Measurements from ENCODE around the gene HCN4. TPM values are rescaled to one million over a fixed set of nuclear protein-coding genes. Genes with fewer than 3 reads are reported as not detected.
"Not testable (repeated sequence)": the region's sequence is repeated elsewhere in the genome, so short reads cannot be mapped to it uniquely, and the experiment has no call there.

HCN4 gene
- total RNA-seq, 1 donor, result under 0.01 TPM

DNA sequence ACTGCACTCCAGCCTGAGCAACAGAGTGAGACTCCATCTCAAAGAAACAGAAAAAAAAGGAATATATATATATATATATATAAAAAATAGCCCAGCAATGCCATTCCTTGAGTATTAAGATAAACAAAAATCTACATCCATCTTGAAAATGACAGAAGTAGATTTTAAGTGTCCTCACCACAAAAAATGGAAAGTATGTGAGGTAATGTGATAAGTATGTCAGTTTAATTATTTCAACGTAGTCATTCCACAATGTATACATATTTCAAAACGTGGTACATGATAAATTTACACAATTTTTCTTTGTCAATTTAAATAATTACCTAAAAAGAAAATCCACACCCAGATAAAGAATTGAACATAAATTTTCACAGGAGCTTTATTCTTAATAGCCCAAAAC, 54.9 kb downstream of the HCN4 start:
- Histone ChIP-seq H3K27me3 (ENCODE audit: insufficient read depth, low read length) (no peaks in the 10 kb centered on the region), H3K9me3 (ENCODE audit: low read depth, low read length) (no peaks in the 10 kb centered on the region), H3K4me1 (ENCODE audit: insufficient read depth, low read length) (no peaks in the 10 kb centered on the region), H3K4me3 (ENCODE audit: low read length) (no peak overlapping the region)

GRCh38 chr15:73308305-73308704, 60.5 kb downstream of the HCN4 start:
- H3K27me3 ChIP-seq (ENCODE audit: insufficient read depth, low read length), result no peaks in the 10 kb centered on the region
- H3K9me3 ChIP-seq (ENCODE audit: low read depth, low read length), result no peaks in the 10 kb centered on the region
- H3K4me3 ChIP-seq (ENCODE audit: low read length), result no peak overlapping the region
- H3K4me1 ChIP-seq (ENCODE audit: insufficient read depth, low read length), result peaks cover 20% of the 10 kb centered on the region

- Histone ChIP-seq H3K27me3 (ENCODE audit: insufficient read depth, low read length) (no peaks in the 10 kb centered on the region), H3K4me1 (ENCODE audit: insufficient read depth, low read length) (peaks cover 27% of the 10 kb centered on the region), H3K9me3 (ENCODE audit: low read depth, low read length) (no peaks in the 10 kb centered on the region), H3K4me3 (ENCODE audit: low read length) (no peak overlapping the region)
Observed at GRCh38 chr15:73305331-73306211, 63.2 kb downstream of the HCN4 start.

- H3K4me3 ChIP-seq (ENCODE audit: low read length), result no peak overlapping the region
- peaks cover 32% of the 10 kb centered on the region for H3K4me1 ChIP-seq (ENCODE audit: insufficient read depth, low read length)
- no peaks in the 10 kb centered on the region for H3K9me3 ChIP-seq (ENCODE audit: low read depth, low read length)
- H3K27me3 ChIP-seq (ENCODE audit: insufficient read depth, low read length), result no peaks in the 10 kb centered on the region
Observed at GRCh38 chr15:73303636-73304035, 65.1 kb downstream of the HCN4 start.

- peaks cover 61% of the 10 kb centered on the region for H3K4me1 ChIP-seq (ENCODE audit: insufficient read depth, low read length)
- H3K9me3 ChIP-seq (ENCODE audit: low read depth, low read length); H3K4me3 ChIP-seq (ENCODE audit: low read length); H3K27me3 ChIP-seq (ENCODE audit: insufficient read depth, low read length): not testable (repeated sequence)
Observed at GRCh38 chr15:73300286-73300685, 68.5 kb downstream of the HCN4 start.

DNA sequence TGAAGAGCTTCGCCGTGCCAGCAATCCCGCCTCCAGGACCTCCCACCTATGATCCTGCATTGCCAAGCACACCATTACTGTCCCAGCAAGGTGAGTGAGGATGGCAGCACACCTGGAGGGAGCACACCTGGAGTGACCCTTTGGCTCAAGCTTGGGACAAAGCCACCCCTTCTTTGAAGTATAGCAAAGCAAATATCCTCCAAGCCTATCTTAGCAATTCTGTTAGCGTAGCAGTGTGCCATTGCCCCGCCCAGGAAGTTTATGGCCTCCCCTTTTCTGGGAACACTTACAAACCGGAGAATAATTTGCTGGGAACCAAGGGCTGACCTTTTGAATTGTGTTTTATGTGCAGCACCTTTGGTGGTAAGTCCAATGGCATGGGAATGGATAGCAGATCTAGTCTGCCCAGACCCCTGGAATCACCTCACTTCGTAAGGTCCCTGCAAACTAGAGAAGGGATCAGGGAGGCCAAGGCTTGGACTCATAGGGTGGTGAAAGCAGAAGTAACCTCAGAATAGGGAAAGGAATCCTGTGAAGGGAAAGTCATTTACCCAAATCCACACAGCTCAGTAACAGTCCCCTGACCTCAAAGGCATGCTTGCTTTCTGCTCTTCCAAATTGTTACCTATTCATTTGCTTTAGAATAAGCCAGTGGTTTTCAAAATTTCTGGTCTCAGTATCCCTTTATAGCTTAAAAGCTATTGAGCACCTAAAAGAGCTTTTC, 70.1 kb downstream of the HCN4 start:
- Histone ChIP-seq H3K4me3 (ENCODE audit: low read length) (no peak overlapping the region), H3K27me3 (ENCODE audit: insufficient read depth, low read length) (no peaks in the 10 kb centered on the region), H3K4me1 (ENCODE audit: insufficient read depth, low read length) (peaks cover 56% of the 10 kb centered on the region), H3K9me3 (ENCODE audit: low read depth, low read length) (no peaks in the 10 kb centered on the region)

DNA sequence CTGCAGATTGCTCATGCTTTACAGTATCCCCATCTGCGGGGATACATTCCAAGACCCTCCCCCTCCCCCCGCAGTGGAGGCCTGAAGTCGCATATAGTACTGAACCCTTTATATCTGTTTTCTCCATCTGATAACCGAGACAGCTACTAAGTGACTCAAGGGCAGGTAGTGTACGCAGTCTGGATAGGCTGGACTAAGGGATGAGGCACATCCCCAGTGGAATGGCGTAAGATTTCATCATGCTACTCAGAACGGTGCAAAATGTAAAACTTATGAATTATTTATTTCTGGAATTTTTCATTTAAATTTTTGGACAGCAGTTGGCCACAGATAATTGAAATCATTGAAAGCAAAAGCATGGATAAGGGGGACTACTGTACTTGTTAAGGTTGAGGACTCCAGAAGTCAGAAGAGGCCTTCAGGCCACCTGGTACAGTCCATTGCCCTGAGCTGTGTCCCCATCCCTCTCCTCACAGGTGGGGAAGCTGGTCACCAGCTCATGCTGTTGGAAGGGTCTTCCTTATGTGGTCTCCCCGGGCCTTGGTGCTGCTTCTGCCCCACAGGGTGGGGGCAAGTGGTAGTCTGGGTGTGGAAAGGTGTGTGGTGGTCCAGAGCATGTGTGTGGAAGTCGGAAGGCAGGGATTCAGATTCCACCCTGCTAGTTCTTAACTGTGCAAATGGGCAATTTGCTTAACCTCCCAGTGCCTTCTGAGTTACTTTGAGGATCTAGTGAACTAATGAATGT, 72.0 kb downstream of the HCN4 start:
- Histone ChIP-seq H3K27me3 (ENCODE audit: insufficient read depth, low read length) (no peaks in the 10 kb centered on the region), H3K4me3 (ENCODE audit: low read length) (no peak overlapping the region), H3K9me3 (ENCODE audit: low read depth, low read length) (no peaks in the 10 kb centered on the region), H3K4me1 (ENCODE audit: insufficient read depth, low read length) (peaks cover 49% of the 10 kb centered on the region)

DNA sequence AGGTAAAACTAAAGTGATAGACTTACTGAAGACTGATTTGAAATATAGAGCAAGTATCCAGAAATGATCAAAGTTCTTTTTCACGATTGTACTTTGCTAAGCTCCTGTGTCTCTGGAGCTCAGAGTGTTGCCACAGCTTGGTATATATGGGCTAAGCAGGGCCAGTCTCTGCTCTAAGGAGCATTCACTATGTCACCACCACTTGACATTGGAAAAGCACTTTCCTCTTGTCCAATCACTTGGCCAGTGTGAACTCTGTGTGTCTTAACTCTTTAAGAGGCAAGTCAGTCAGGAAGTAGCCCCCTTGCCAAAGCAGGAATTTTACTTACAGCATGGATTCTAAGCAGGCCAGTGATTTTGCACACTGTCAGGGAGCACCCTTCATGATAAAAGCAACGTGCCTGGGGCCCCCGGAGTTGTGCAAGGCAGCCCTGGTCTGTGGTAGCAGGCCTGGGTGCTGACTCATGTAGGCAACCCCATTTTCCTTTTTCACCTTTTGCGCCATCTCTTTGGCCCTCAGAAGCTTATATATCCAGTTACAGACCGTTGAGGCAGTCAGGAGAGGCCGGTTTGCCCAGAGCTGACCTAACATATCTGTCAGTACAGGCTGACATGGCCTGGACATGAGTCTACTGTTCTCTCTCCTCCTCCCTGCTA, 73.0 kb downstream of the HCN4 start:
- Histone ChIP-seq H3K4me3 (ENCODE audit: low read length) (no peak overlapping the region), H3K9me3 (ENCODE audit: low read depth, low read length) (no peaks in the 10 kb centered on the region), H3K4me1 (ENCODE audit: insufficient read depth, low read length) (peaks cover 49% of the 10 kb centered on the region), H3K27me3 (ENCODE audit: insufficient read depth, low read length) (no peaks in the 10 kb centered on the region)

DNA sequence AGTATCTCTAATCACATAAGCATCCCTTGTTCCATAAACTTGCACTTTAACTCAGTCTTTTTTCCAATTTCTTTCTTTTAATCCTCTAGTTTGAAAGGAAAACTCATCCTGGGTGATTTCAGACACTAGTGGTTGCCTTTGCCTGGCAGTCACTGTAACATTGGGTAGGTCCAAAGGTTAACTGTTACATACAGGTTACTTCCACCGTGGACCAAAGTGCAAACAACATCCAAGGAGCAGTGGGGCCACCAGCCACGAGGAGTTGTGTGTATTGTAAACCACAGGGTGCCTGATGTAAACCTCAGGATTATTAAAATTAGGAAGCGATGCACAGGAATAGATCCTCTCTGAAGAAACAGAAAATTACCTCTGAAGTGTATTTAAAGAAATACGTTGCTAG, 75.0 kb downstream of the HCN4 start:
- no peaks in the 10 kb centered on the region for H3K9me3 ChIP-seq (ENCODE audit: low read depth, low read length)
- no peaks in the 10 kb centered on the region for H3K27me3 ChIP-seq (ENCODE audit: insufficient read depth, low read length)
- peaks cover 58% of the 10 kb centered on the region for H3K4me1 ChIP-seq (ENCODE audit: insufficient read depth, low read length)
- H3K4me3 ChIP-seq (ENCODE audit: low read length), result no peak overlapping the region

- Histone ChIP-seq H3K27me3 (ENCODE audit: insufficient read depth, low read length) (no peaks in the 10 kb centered on the region), H3K4me3 (ENCODE audit: low read length) (no peak overlapping the region), H3K4me1 (ENCODE audit: insufficient read depth, low read length) (peaks cover 59% of the 10 kb centered on the region), H3K9me3 (ENCODE audit: low read depth, low read length) (no peaks in the 10 kb centered on the region)
Observed at GRCh38 chr15:73291441-73291840, 77.3 kb downstream of the HCN4 start.

- no peak overlapping the region for H3K4me3 ChIP-seq (ENCODE audit: low read length)
- peaks cover 50% of the 10 kb centered on the region for H3K4me1 ChIP-seq (ENCODE audit: insufficient read depth, low read length)
Observed at GRCh38 chr15:73287019-73287418, 81.7 kb downstream of the HCN4 start.

GRCh38 chr15:73286311-73286710, 82.4 kb downstream of the HCN4 start:
- H3K4me1 ChIP-seq (ENCODE audit: insufficient read depth, low read length), result peaks cover 50% of the 10 kb centered on the region

More at GRCh38 chr15:73287019-73287418, 81.7 kb downstream of the HCN4 start:
- no peaks in the 10 kb centered on the region for H3K27me3 ChIP-seq (ENCODE audit: insufficient read depth, low read length)
- H3K9me3 ChIP-seq (ENCODE audit: low read depth, low read length), result no peaks in the 10 kb centered on the region

DNA sequence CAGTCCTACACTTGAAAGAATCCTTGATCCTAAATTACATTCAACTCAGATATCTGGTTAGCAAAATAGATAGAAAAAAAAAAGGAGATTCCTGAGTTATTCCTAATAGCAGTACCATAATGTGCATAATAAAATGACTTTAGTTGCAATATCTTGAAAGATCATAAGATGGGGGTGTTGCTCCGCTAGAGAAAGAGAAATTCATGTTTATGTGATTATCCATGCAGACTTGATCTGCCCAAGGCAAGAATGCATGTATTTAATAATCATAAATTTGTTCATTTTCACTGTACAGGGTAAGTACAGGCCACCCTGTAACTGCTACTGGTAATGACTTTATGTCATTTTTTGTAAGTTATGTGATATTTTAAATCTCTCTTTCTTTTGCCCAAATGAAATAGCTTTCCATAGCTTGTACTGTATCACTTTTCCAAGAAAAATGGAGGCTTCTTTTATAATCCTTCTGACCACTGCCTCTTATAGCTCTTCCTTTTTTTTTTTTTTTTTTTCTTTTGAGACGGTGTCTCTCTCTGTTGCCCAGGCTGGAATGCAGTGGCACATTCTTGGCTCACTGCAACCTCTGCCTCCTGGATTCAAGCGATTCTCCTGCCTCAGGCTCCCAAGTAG, 84.6 kb downstream of the HCN4 start:
- peaks cover 43% of the 10 kb centered on the region for H3K4me1 ChIP-seq (ENCODE audit: insufficient read depth, low read length)
- no peaks in the 10 kb centered on the region for H3K9me3 ChIP-seq (ENCODE audit: low read depth, low read length)
- no peak overlapping the region for H3K4me3 ChIP-seq (ENCODE audit: low read length)
- no peaks in the 10 kb centered on the region for H3K27me3 ChIP-seq (ENCODE audit: insufficient read depth, low read length)

More at GRCh38 chr15:73286311-73286710, 82.4 kb downstream of the HCN4 start:
- no peaks in the 10 kb centered on the region for H3K27me3 ChIP-seq (ENCODE audit: insufficient read depth, low read length)
- no peaks in the 10 kb centered on the region for H3K9me3 ChIP-seq (ENCODE audit: low read depth, low read length)
- no peak overlapping the region for H3K4me3 ChIP-seq (ENCODE audit: low read length)

- peaks cover 36% of the 10 kb centered on the region for H3K4me1 ChIP-seq (ENCODE audit: insufficient read depth, low read length)
- H3K9me3 ChIP-seq (ENCODE audit: low read depth, low read length), result no peaks in the 10 kb centered on the region
- H3K27me3 ChIP-seq (ENCODE audit: insufficient read depth, low read length), result no peaks in the 10 kb centered on the region
- H3K4me3 ChIP-seq (ENCODE audit: low read length), result no peak overlapping the region
Observed at GRCh38 chr15:73283366-73283962, 85.3 kb downstream of the HCN4 start.

Measured in mononuclear cell (primary cell).